Liver (tissue), 3 donors: ENCODE results near the gene FARP1.

ENCODE experiments used
- CTCF ChIP-seq: fragments of 150-350 bp; IDR thresholded peaks from 2 replicates; pipeline ENCODE4 v1.5.1; 2017; ENCODE audit warnings: improper control_type of control experiment, low read depth, low read length; ENCODE audit not compliant: missing input control
- EGR1 ChIP-seq, 2 donors: IDR thresholded peaks; 2 replicates each; pipeline ENCODE4 v1.6.1; 2016 to 2018; ENCODE audit warnings: antibody characterized with exemption in 2 of 2, low read depth in 2 of 2
- FOXA1 ChIP-seq: IDR thresholded peaks from 2 replicates; pipeline ENCODE4 v1.6.1; 2016; ENCODE audit warnings: antibody characterized with exemption
- JUND ChIP-seq, 2 donors: IDR thresholded peaks; 2 replicates each; pipeline ENCODE4 v1.6.1; 2016; ENCODE audit warnings: antibody characterized with exemption in 2 of 2
- RAD21 ChIP-seq, 2 donors: IDR thresholded peaks; 2 replicates each; pipeline ENCODE4 v1.6.1; 2016; ENCODE audit warnings: antibody characterized with exemption in 2 of 2, mild to moderate bottlenecking in 2 of 2
- SP1 ChIP-seq: IDR thresholded peaks from 2 replicates; pipeline ENCODE4 v1.6.1; 2018; ENCODE audit warnings: antibody characterized with exemption, mild to moderate bottlenecking
- TAF1 ChIP-seq: conservative IDR thresholded peaks from 2 replicates; pipeline ENCODE4 v1.6.1; 2016; ENCODE audit warnings: antibody characterized with exemption, mild to moderate bottlenecking
- YY1 ChIP-seq: IDR thresholded peaks from 2 replicates; pipeline ENCODE4 v1.6.1; 2016; ENCODE audit warnings: antibody characterized with exemption, mild to moderate bottlenecking
- donor health status: healthy.
- donor health status: healthy.

DNA sequence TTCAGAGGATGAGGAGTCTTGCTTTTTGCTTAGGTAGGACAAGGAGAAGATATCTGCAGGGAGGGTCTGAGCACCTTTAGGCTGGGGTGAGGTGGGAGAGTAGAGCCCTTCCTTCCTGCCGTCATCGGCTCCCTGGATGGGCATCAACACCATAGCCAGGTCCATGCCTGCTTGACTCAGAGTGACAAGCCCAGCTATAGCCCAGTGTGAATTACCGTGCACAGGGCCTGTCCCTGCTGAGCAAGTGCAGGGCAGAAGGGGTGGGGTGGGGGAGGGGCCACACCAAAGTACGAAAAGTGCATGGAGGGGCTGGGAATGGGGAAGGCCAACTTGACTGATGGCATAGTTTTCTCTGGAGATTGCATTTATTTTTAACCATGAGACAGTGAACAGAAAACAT lies 64.5 kb downstream of the FARP1 start:
- TF ChIP-seq CTCF, result no peak
- no peak for TF ChIP-seq JUND (IDR thresholded peaks at IDR 0.05)
- no peak for TF ChIP-seq EGR1 (IDR thresholded peaks at IDR 0.05; ENCODE audit: low read depth in 2 of 2)
- TF ChIP-seq YY1, result no peak
- TF ChIP-seq FOXA1, result no peak
- no peak for TF ChIP-seq SP1
- no peak for TF ChIP-seq TAF1
- no peak for TF ChIP-seq RAD21 (IDR thresholded peaks at IDR 0.05)
